Dendritic cell treated with granulocyte-macrophage colony-stimulating factor and Interleukin-4, amounts not matched to agents 40 ng/mL and 50 ng/mL, for 4 days (primary cell): ENCODE data around the gene SCARF1.

Experiments used
- H3K27ac Mint-ChIP-seq: one replicate; pipeline ENCODE4 v1.8.0; 2022; ENCODE audit warnings: mild to moderate bottlenecking, mixed read lengths
- H3K27me3 Mint-ChIP-seq: one replicate; pipeline ENCODE4 v1.8.0; 2022; ENCODE audit warnings: mild to moderate bottlenecking, mixed read lengths
- H3K36me3 Mint-ChIP-seq: one replicate; pipeline ENCODE4 v1.8.0; 2022; ENCODE audit warnings: low read depth, mixed read lengths
- H3K4me1 Mint-ChIP-seq: one replicate; pipeline ENCODE4 v1.8.0; 2022; ENCODE audit warnings: low read depth, mixed read lengths
- H3K4me3 Mint-ChIP-seq: one replicate; pipeline ENCODE4 v1.8.0; 2022; ENCODE audit warnings: mild to moderate bottlenecking, moderate library complexity, mixed read lengths
- H3K9me3 Mint-ChIP-seq: one replicate; pipeline ENCODE4 v1.8.0; 2022; ENCODE audit warnings: mixed read lengths
- intact Hi-C: fragments of 100-400 bp; cut with micrococcal nuclease; formaldehyde crosslinking; loops from one replicate; pipeline ENCODE4 v1.15.0; 2022

The SCARF1 gene

DNA sequence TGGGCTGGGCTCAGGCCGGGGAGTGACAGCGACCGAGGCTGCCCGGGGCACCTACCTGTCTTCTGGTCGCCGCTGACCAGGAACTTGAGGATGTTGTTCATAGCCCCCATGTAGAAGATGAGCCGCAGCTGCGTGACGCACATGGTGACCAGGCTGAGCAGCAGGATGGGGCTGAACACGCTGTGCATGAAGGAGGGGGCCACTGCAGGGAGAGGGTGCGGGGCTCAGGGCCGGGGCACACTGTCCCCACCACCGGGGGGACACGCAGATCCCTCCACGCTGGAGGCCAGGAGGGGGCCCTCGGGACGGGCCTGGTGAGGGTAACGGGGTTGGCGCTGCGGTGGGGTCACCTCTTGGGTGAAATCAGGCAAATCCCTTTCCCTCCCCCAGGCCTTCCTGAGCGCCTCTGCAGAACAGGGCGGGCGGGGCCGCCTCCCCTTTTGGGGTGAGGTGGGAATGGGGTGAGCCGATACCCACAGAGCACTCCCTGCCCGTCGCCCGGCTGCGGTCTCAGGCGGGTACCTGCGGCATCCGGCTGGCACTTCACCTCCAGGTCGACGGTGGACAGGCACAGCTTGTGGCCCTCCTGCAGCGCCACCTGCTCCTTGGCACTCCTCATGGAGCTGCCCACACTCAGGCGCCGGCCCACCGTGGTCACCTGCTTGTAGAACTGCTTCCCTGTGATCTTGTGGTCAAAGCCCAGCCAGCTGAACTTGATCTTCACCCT is 54.6 kb downstream of the SCARF1 start:
- H3K4me3 Mint-ChIP-seq = peak overlapping the region; percentile 26
- H3K36me3 Mint-ChIP-seq = peaks cover 98% of the 10 kb centered on the region
- peaks cover 77% of the 10 kb centered on the region for H3K4me1 Mint-ChIP-seq
- H3K27me3 Mint-ChIP-seq = no peaks in the 10 kb centered on the region
- H3K27ac Mint-ChIP-seq = peak overlapping the region; percentile 84
- intact Hi-C loops = loop anchor here (5.0 kb wide), 1 partner anchor 36 kb away; the partner anchor contains the start of gene SLC43A2
- no peaks in the 10 kb centered on the region for H3K9me3 Mint-ChIP-seq

DNA sequence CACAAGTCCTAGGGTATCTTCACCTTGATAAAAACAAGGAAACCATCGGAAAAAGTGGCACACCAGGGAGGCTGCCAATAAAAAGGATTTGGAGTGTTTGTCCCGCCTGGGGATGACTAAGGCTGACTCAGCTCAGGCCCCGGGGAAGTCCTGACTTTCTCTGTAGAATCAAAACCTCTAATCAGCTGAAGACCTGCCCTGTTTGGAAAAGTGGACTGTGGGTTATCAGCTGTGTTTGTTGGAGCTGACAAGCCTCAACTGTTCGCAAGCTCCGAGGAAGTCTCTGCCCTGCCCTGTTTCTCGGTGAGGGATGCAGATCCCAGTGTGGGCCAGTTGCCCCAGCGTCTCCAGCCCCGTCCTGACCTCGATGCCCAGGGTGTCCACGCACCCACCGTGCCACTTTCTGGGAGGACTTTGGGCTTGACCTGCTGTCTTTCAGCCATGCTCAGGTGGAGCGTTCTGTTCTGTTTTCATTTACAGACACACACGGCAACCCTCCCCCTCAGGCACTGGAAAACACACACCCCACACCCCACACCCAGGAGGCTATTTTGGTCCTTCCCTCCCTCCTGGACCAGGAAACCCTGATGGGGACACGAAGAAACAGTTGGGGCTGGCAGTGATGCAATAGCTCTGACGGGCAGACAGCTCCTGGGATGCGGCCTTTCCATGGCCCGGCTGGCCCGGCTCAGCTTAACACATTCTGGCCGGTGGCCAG is 55.3 kb downstream of the SCARF1 start:
- Mint-ChIP-seq H3K27ac (peak overlapping the region; percentile 84), H3K4me1 (peaks cover 79% of the 10 kb centered on the region), H3K27me3 (no peaks in the 10 kb centered on the region), H3K4me3 (peak overlapping the region; percentile 26), H3K36me3 (peaks cover 98% of the 10 kb centered on the region), H3K9me3 (no peaks in the 10 kb centered on the region)
- intact Hi-C loops = loop anchor here (5.0 kb wide), 1 partner anchor 37 kb away; the partner anchor contains the start of gene SLC43A2

DNA sequence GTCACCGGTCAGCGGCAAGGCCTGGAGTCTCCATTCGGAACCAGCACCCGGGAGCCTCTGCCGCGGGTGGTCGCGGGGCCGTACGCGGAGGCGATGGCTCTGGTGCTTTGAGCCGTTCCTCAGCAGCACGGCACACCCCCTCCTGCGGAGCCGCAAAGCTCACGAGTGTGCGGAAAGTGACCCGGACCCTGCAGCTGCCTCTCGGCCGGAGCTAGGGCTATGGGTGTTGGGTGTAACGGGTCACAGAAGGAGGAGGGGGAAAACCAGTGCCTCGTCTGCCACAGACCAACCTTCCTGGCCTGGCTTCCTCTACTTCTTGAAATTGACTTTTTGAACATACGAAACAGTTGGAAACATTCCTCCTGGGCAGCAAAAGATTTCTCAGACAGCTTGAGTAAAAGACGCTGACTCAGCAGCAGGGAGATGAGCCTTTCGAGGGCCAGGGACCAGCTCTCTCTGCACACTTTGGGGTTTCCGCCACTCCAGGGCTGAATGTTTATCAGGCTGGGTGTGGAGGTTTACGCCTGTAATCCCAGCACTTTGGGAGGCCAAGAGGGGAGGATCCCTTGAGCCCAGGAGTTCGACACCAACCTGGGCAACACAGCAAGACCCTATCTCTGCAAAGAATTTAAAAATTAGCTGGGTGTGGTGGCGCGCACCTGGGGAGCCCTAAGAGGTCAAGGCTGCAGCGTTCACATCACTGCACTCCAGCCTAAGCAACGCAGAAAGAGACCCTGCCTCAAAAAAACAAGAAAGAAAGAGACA is 56.5 kb downstream of the SCARF1 start:
- H3K27ac Mint-ChIP-seq = peak overlapping the region; percentile 84

DNA sequence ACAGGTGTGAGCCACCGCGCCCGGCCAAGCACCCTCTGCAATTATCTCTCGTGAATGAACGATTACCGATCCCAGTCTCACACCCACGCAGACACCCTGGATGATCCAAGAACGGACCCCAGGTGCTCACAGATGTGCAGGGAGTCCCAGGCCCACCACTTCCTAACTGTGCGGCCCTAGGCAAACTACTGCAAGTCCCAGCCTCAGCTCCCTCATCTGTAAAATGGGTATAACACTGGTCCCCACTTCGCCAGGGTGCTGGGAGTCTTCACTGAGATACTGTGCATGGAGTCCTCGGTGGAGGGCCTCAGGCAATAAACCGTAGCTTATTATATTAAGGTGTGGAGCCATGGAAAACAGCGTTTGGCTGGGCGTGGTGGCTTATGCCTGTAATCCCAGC is 61.4 kb downstream of the SCARF1 start:
- no peaks in the 10 kb centered on the region for H3K9me3 Mint-ChIP-seq
- H3K4me3 Mint-ChIP-seq = no peak overlapping the region
- peak overlapping the region; percentile 82 for H3K27ac Mint-ChIP-seq
- peaks cover 73% of the 10 kb centered on the region for H3K4me1 Mint-ChIP-seq
- intact Hi-C loops = no loop called here
- peaks cover 98% of the 10 kb centered on the region for H3K36me3 Mint-ChIP-seq
- no peaks in the 10 kb centered on the region for H3K27me3 Mint-ChIP-seq

More for the DNA sequence above, 56.5 kb downstream of the SCARF1 start:
- Mint-ChIP-seq H3K4me1 (peaks cover 83% of the 10 kb centered on the region), H3K27me3 (no peaks in the 10 kb centered on the region), H3K36me3 (peaks cover 98% of the 10 kb centered on the region), H3K9me3 (no peaks in the 10 kb centered on the region), H3K4me3 (peak overlapping the region; percentile 17)
- intact Hi-C loops = no loop called here
